ENCODE data around the gene SERF2. TPM values are rescaled to one million over a fixed set of nuclear protein-coding genes. Genes with fewer than 3 reads are reported as not detected.

Gene SERF2
- total RNA-seq (2022; extraction: Qiagen RNA extraction): 380 to 723 TPM (median 669 TPM) in 5 replicates

GRCh38 chr15:43791993-43792760 lies at the start of gene SERF2:
Gene SERF2 (plus strand): TSS chr15:43792320. CDS start chr15:43792377, 57 bp downstream.

DNA sequence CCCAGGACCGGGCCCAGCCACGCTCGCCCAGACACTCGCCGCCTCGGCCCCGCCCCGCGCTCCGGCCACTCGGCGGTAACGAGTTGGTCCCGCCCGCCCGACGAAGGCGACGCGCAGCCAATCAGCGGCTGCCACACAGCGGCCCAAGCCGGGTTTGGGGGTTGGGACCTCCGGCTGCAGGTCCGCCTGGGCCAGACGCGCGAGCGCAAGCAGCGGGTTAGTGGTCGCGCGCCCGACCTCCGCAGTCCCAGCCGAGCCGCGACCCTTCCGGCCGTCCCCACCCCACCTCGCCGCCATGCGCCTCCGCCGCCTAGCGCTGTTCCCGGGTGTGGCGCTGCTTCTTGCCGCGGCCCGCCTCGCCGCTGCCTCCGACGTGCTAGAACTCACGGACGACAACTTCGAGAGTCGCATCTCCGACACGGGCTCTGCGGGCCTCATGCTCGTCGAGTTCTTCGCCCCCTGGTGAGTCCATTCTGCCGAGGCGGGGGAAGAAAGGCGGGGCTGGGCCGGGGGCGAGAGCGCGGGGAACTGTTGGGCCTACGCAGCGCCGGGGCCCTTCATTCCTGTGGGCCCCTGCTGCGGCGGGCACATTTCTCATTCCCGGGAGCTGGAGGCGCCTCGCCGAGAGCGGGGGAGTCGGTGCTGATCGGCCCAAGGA lies 45.7 kb upstream of the SERF2 start, which contains the start of gene PDIA3:
TSS of gene PDIA3 (plus strand) at position 194 of the 658 bp plus-strand sequence. CDS start at position 296, 102 bp downstream.

GRCh38 chr15:43776718-43777266 lies 15.3 kb upstream of the SERF2 start, which contains the start of gene ELL3:
Gene ELL3 (minus strand): TSS chr15:43776966. CDS start chr15:43776901, 65 bp downstream.

GRCh38 chr15:43799945-43800285 lies 7.8 kb downstream of the SERF2 start, which contains the start of gene SERINC4:
Gene SERINC4 (minus strand): TSS chr15:43800220. CDS start chr15:43799986, 234 bp downstream.

DNA sequence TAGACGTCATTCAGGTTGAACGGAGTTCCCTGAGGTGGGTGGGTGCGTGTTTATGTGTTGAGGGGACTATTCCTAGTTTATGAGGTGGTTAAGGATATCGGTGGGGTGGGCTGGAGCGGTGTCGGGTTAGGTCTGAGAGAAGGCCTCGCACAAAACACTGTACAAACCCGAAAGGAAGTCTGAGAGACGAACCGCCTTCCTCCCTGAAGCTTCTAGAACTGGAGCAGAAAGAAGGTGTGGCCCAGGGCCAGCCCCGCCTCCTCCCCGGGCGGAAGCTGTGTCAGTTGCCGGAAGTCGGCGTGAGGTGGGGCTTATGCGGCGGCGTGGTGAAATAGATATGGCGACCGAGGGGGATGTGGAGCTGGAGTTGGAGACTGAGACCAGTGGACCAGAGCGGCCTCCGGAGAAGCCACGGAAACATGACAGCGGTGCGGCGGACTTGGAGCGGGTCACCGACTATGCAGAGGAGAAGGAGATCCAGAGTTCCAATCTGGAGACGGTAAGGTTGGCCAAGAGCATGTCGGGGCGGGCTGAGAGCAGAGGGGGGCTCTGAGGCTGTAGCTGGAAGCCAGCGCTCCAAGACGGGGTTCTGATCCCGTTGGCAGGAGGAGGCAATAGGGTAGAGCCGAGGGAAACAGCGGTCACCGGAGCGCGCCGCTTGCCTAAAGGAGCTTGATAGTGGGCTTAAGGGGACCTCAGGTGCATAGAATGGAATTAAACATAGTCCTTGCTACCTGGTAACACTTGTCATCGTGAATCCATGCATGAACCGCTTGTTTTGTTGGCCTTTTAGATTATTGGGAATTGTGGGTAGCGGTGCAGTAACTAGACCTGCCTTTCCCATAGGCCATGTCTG lies 8.4 kb downstream of the SERF2 start, which contains the start of gene HYPK:
TSS of gene HYPK (plus strand) at position 314 of the 856 bp plus-strand sequence. CDS start at position 338, 24 bp downstream.

GRCh38 chr15:43824302-43825246 lies 32.5 kb downstream of the SERF2 start, which contains the start of gene MFAP1:
Gene MFAP1 (minus strand): TSS chr15:43824690. CDS start chr15:43824569, 121 bp downstream.

GRCh38 chr15:43826508-43827341 lies 34.6 kb downstream of the SERF2 start, which contains the start of gene WDR76:
Gene WDR76 (plus strand): TSS chr15:43827002. CDS start chr15:43827033, 31 bp downstream.

Other genes with a start within 250 kb of the SERF2 start
- 3.8 to 6.9 TPM (median 5.8 TPM) in 5 replicates for gene PPIP5K1, start 202.1 kb upstream of the SERF2 start, total RNA-seq (2022; extraction: Qiagen RNA extraction)
- 1.9 to 6.3 TPM (median 3.7 TPM) in 5 replicates for gene CKMT1B, start 198.3 kb upstream of the SERF2 start, total RNA-seq (2022; extraction: Qiagen RNA extraction)
- 0.08 to 0.16 TPM (median 0.11 TPM) in 4 of 5 replicates, not detected in the other for gene STRC, start 173.5 kb upstream of the SERF2 start, total RNA-seq (2022; extraction: Qiagen RNA extraction)
- 0.40 to 1.3 TPM (median 0.68 TPM) in 5 replicates for gene CATSPER2, start 143.5 kb upstream of the SERF2 start, total RNA-seq (2022; extraction: Qiagen RNA extraction)
- gene CKMT1A, start 98.5 kb upstream of the SERF2 start, total RNA-seq (2022; extraction: Qiagen RNA extraction): 1.7 to 2.8 TPM (median 2.7 TPM) in 5 replicates
- gene PDIA3, start 45.9 kb upstream of the SERF2 start, total RNA-seq (2022; extraction: Qiagen RNA extraction): 262 to 365 TPM (median 343 TPM) in 5 replicates
- 0.82 to 2.2 TPM (median 1.2 TPM) in 5 replicates for gene ELL3, start 15.4 kb upstream of the SERF2 start, total RNA-seq (2022; extraction: Qiagen RNA extraction)
- gene SERINC4, start 7.9 kb downstream of the SERF2 start, total RNA-seq (2022; extraction: Qiagen RNA extraction): 0.06 to 0.28 TPM (median 0.08 TPM) in 5 replicates
- 3.3 to 7.2 TPM (median 4.3 TPM) in 5 replicates for gene HYPK, start 8.3 kb downstream of the SERF2 start, total RNA-seq (2022; extraction: Qiagen RNA extraction)
- 23.7 to 32.4 TPM (median 25.8 TPM) in 5 replicates for gene MFAP1, start 32.4 kb downstream of the SERF2 start, total RNA-seq (2022; extraction: Qiagen RNA extraction)
- gene WDR76, start 34.7 kb downstream of the SERF2 start, total RNA-seq (2022; extraction: Qiagen RNA extraction): 11.3 to 15.4 TPM (median 12.2 TPM) in 5 replicates

Measured in A549 treated with Hydrocortisone at 1 μM for 4 hours (cell line).